NCI-H1417 treated with DMSO at 0.1 percent for 48 hours (cell line): Measurements from ENCODE around the gene NCKAP1.
A peak's percentile ranks its signal among the peaks of the same experiment; 100 is the strongest.
"Not testable (repeated sequence)": the region's sequence is repeated elsewhere in the genome, so short reads cannot be mapped to it uniquely, and the experiment has no call there.

Experiments
- DNase-seq: peaks from one replicate; lab custom pipeline; 2025; lab: John Stamatoyannopoulos, UW

The NCKAP1 gene

GRCh38 chr2:183038341-183039300, at the start of gene NCKAP1:
TSS of gene NCKAP1 (minus strand) at chr2:183038457. CDS start at chr2:183038099, 358 bp downstream.
- DNase-seq: no peak

- no peak for DNase-seq
These were observed 43.7 kb upstream of the NCKAP1 start for GRCh38 chr2:183081911-183082310.

GRCh38 chr2:183079139-183079775, 41.0 kb upstream of the NCKAP1 start:
- peak; percentile 44 for DNase-seq

- peak; percentile 90 for DNase-seq
These were observed 40.3 kb upstream of the NCKAP1 start, which contains the start of gene DUSP19 for GRCh38 chr2:183078464-183079138. TSS of gene DUSP19 (plus strand) at chr2:183078747. CDS start at chr2:183078934, 187 bp downstream.

- no peak for DNase-seq
These were observed 39.9 kb upstream of the NCKAP1 start for GRCh38 chr2:183078163-183078463.

- DNase-seq: no peak
These were observed 33.9 kb upstream of the NCKAP1 start for GRCh38 chr2:183072177-183072576.

GRCh38 chr2:183070942-183071844, 32.9 kb upstream of the NCKAP1 start:
- no peak for DNase-seq

GRCh38 chr2:183069174-183069573, 30.9 kb upstream of the NCKAP1 start:
- DNase-seq: no peak

GRCh38 chr2:183068561-183068960, 30.3 kb upstream of the NCKAP1 start:
- DNase-seq: no peak

- DNase-seq: no peak
These were observed 24.8 kb upstream of the NCKAP1 start for GRCh38 chr2:183063083-183063482.

- no peak for DNase-seq
These were observed 22.4 kb upstream of the NCKAP1 start for GRCh38 chr2:183060571-183061231.

- DNase-seq: no peak
These were observed 21.3 kb upstream of the NCKAP1 start for GRCh38 chr2:183059561-183059960.

- no peak for DNase-seq
These were observed 19.2 kb upstream of the NCKAP1 start for GRCh38 chr2:183057333-183057985.

GRCh38 chr2:183049420-183049819, 11.2 kb upstream of the NCKAP1 start:
- no peak for DNase-seq

- not testable (repeated sequence) for DNase-seq
These were observed 9.3 kb upstream of the NCKAP1 start for GRCh38 chr2:183047486-183048125.

GRCh38 chr2:183043580-183043979, 5.3 kb upstream of the NCKAP1 start:
- DNase-seq: not testable (repeated sequence)

GRCh38 chr2:183040604-183041003, 2.3 kb upstream of the NCKAP1 start:
- DNase-seq: no peak

GRCh38 chr2:183037553-183038340, 510 bp downstream of the NCKAP1 start:
- DNase-seq: no peak

- no peak for DNase-seq
These were observed 1.1 kb downstream of the NCKAP1 start for GRCh38 chr2:183037074-183037552.
